Peyer's patch (tissue), 4 donors: ENCODE results near the gene SLC4A5.

Source experiments
- POLR2A ChIP-seq, 2 donors: fragments of 450-650 bp; IDR thresholded peaks; one replicate each; pipeline ENCODE4 v1.5.1; 2017; ENCODE audit warnings: antibody characterized with exemption in 2 of 2, mild to moderate bottlenecking in 2 of 2, moderate library complexity in 2 of 2
- TF ChIP-seq, protein P1 (sequence below), 6 experiments: fragments of 450-650 bp in 4 of 6; fragments of 200-600 bp in 2 of 6; sonication (generic) in 1 of 6; IDR thresholded peaks; one replicate each; pipeline ENCODE4 v1.5.1; 2017 to 2019; ENCODE audit warnings: antibody characterized with exemption in 6 of 6, mild to moderate bottlenecking in 3 of 6, moderate library complexity in 1 of 6

DNA sequence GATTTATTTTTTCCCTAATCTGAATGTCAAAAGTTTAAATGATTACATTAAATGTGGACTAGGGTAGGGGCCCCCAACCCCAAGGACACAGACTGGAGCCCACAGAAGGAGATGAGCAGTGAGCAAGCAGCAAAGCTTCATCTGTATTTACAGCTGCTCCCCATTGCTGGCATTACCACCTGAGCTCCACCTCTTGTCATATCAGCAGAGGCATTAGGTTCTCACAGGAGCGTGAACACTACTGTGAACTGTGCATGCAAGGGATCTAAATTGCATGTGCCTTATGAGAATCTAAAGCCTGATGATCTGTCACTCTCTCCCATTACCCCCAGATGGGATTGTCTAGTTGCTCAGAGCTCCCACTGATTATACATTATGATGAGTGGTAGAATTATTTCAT is 168.3 kb downstream of the SLC4A5 start:
- no peak for TF ChIP-seq POLR2A (IDR thresholded peaks at IDR 0.05)
- TF ChIP-seq, protein P1, sequence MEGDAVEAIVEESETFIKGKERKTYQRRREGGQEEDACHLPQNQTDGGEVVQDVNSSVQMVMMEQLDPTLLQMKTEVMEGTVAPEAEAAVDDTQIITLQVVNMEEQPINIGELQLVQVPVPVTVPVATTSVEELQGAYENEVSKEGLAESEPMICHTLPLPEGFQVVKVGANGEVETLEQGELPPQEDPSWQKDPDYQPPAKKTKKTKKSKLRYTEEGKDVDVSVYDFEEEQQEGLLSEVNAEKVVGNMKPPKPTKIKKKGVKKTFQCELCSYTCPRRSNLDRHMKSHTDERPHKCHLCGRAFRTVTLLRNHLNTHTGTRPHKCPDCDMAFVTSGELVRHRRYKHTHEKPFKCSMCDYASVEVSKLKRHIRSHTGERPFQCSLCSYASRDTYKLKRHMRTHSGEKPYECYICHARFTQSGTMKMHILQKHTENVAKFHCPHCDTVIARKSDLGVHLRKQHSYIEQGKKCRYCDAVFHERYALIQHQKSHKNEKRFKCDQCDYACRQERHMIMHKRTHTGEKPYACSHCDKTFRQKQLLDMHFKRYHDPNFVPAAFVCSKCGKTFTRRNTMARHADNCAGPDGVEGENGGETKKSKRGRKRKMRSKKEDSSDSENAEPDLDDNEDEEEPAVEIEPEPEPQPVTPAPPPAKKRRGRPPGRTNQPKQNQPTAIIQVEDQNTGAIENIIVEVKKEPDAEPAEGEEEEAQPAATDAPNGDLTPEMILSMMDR (IDR thresholded peaks at IDR 0.05) = no peak
